B cell (primary cell): ENCODE measurements around the gene CD44. TPM values are rescaled to one million over a fixed set of nuclear protein-coding genes. Genes with fewer than 3 reads are reported as not detected.

ENCODE experiments used
- ATAC-seq: fragments of 200-7000 bp; cut with Tn5 transposase; one replicate; pipeline ENCODE4 v1.10.0; 2021; ENCODE audit warnings: low read depth, mild to moderate bottlenecking, moderate number of reproducible peaks, moderate library complexity
- CTCF ChIA-PET: fragments of 350-600 bp; sonication (Branson Sonifier 250); formaldehyde crosslinking; loops from one replicate; lab custom pipeline; 2021; ENCODE audit warnings: antibody characterized with exemption, inconsistent platforms; lab: Charles Lee
- POLR2A ChIA-PET: fragments of 350-600 bp; sonication (Branson Sonifier 250); formaldehyde crosslinking; loops from one replicate; lab custom pipeline; 2021; ENCODE audit warnings: antibody characterized with exemption; lab: Charles Lee
- DNase-seq: peaks from one replicate; pipeline ENCODE4 v3.0.0; 2013
- H2AFZ ChIP-seq: 2 replicates; pipeline ENCODE4 v1.6.1; 2012; ENCODE audit warnings: mild to moderate bottlenecking, low read depth, low read length; ENCODE audit not compliant: insufficient read depth, poor library complexity, severe bottlenecking
- H3K27ac ChIP-seq, 2 donors: 1 replicate in 1 of 2; 2 replicates in 1 of 2; pipeline ENCODE4 v1.5.1; 2012 to 2013; ENCODE audit warnings: low read length in 2 of 2, mild to moderate bottlenecking in 2 of 2, moderate library complexity in 1 of 2
- H3K27me3 ChIP-seq, 4 experiments: fragments of 200-600 bp in 1 of 4; sonication (generic) in 1 of 4; replicated peaks in 1 of 4; 1 replicate in 2 of 4; 2 replicates in 2 of 4; pipeline versions ENCODE4 v1.6.1 to v1.7.0; 2013 to 2016; ENCODE audit warnings: low read length in 3 of 4, mild to moderate bottlenecking in 2 of 4, mixed read lengths in 1 of 4, moderate library complexity in 1 of 4; ENCODE audit not compliant: insufficient read depth in 4 of 4, control insufficient read depth in 3 of 4; ENCODE audit errors: control extremely low read depth in 1 of 4
- H3K36me3 ChIP-seq, 2 experiments: replicated peaks in 1 of 2; 1 replicate in 1 of 2; 2 replicates in 1 of 2; pipeline versions ENCODE4 v1.6.1 to v1.7.1; 2013; ENCODE audit warnings: low read length in 1 of 2; ENCODE audit not compliant: insufficient read depth in 2 of 2, control insufficient read depth in 1 of 2; ENCODE audit errors: control extremely low read depth in 1 of 2, extremely low read depth in 1 of 2
- H3K4me1 ChIP-seq, 2 donors: fragments of 200-600 bp in 1 of 2; sonication (generic) in 1 of 2; 1 replicate in 1 of 2; 2 replicates in 1 of 2; pipeline versions ENCODE4 v1.5.1 to v1.6.1; 2013 to 2017; ENCODE audit warnings: low read length in 2 of 2; ENCODE audit not compliant: control insufficient read depth in 2 of 2, insufficient read depth in 2 of 2
- H3K4me2 ChIP-seq: replicated peaks from 2 replicates; pipeline ENCODE3; 2012; ENCODE audit warnings: mild to moderate bottlenecking, low read depth, low read length; ENCODE audit not compliant: poor library complexity, severe bottlenecking
- H3K4me3 ChIP-seq, 5 experiments: fragments of 200-600 bp in 1 of 5; sonication (generic) in 1 of 5; 1 replicate in 3 of 5; 2 replicates in 2 of 5; pipeline versions ENCODE4 v1.5.1 to v1.7.0; 2011 to 2016; ENCODE audit warnings: low read length in 4 of 5, mild to moderate bottlenecking in 4 of 5, low read depth in 2 of 5, control low read depth in 1 of 5, moderate library complexity in 1 of 5; ENCODE audit not compliant: insufficient read depth in 1 of 5; ENCODE audit errors: control extremely low read depth in 1 of 5, extremely low read depth in 1 of 5
- H3K79me2 ChIP-seq: fragments of 200-600 bp; sonication (generic); one replicate; pipeline ENCODE4 v1.6.0; 2016; ENCODE audit warnings: low read length; ENCODE audit not compliant: control insufficient read depth, insufficient read depth
- H3K9ac ChIP-seq: fragments of 200-600 bp; sonication (generic); 2 replicates; pipeline ENCODE4 v1.6.1; 2017; ENCODE audit warnings: mild to moderate bottlenecking, low read length, moderate library complexity
- H3K9me3 ChIP-seq, 3 donors: one replicate each; pipeline versions ENCODE4 v1.6.1 to v1.7.1; 2013; ENCODE audit warnings: low read length in 2 of 3; ENCODE audit not compliant: control insufficient read depth in 2 of 3, insufficient read depth in 1 of 3; ENCODE audit errors: control extremely low read depth in 1 of 3
- H4K20me1 ChIP-seq: 2 replicates; pipeline ENCODE4 v1.6.0; 2012; ENCODE audit warnings: mild to moderate bottlenecking, low read length; ENCODE audit not compliant: insufficient read depth, control insufficient read depth, poor library complexity, severe bottlenecking
- H3K27ac Mint-ChIP-seq: one replicate; pipeline ENCODE4 v1.8.0; 2021; ENCODE audit warnings: mixed read lengths
- H3K27me3 Mint-ChIP-seq: one replicate; pipeline ENCODE4 v1.8.0; 2021; ENCODE audit warnings: mixed read lengths
- H3K4me1 Mint-ChIP-seq: one replicate; pipeline ENCODE4 v1.8.0; 2021; ENCODE audit warnings: mixed read lengths
- H3K4me3 Mint-ChIP-seq: one replicate; pipeline ENCODE4 v1.8.0; 2021; ENCODE audit warnings: mixed read lengths
- H3K9me3 Mint-ChIP-seq: one replicate; pipeline ENCODE4 v1.8.0; 2022; ENCODE audit warnings: mixed read lengths; ENCODE audit not compliant: insufficient read depth
- CTCF ChIP-seq: fragments of 200-600 bp; IDR thresholded peaks from one replicate; pipeline ENCODE4 v1.8.0; 2022; ENCODE audit warnings: antibody characterized with exemption, mild to moderate bottlenecking
- EZH2 ChIP-seq: IDR thresholded peaks from 2 replicates; pipeline ENCODE4 v1.6.1; 2012; ENCODE audit warnings: borderline replicate concordance, low read depth, mild to moderate bottlenecking, moderate library complexity, low read length; ENCODE audit not compliant: insufficient read depth, poor library complexity, severe bottlenecking
- WGBS: methylation state at CpG from one replicate; pipeline ENCODE4 v1.1.5; 2013; ENCODE audit warnings: missing lambda C conversion rate; ENCODE audit not compliant: insufficient coverage; 5-methylcytosine and 5-hydroxymethylcytosine counted together
- intact Hi-C: fragments of 100-400 bp; cut with micrococcal nuclease; formaldehyde crosslinking; loops from one replicate; pipeline ENCODE4 v1.10.0; 2022
- polyA plus RNA-seq: library from polyadenylated mRNA; depleted of rRNA; stranded (reverse); fragments of >200 nt; gene quantifications from 2 replicates; pipeline ENCODE4 v1.2.3, GENCODE V29; 2012
- total RNA-seq, 2 donors: library from RNA; stranded (reverse); fragments of 120-200 nt in 1 of 2; gene quantifications; 1 replicate in 1 of 2; 2 replicates in 1 of 2; pipeline versions ENCODE4 v1.2.3 to v1.2.4, GENCODE V29; 2013 to 2022

The CD44 gene
- total and polyA plus RNA-seq, 2 donors (not counting 1 experiment from before 2014, with no cell fraction given): 261 to 896 TPM

DNA sequence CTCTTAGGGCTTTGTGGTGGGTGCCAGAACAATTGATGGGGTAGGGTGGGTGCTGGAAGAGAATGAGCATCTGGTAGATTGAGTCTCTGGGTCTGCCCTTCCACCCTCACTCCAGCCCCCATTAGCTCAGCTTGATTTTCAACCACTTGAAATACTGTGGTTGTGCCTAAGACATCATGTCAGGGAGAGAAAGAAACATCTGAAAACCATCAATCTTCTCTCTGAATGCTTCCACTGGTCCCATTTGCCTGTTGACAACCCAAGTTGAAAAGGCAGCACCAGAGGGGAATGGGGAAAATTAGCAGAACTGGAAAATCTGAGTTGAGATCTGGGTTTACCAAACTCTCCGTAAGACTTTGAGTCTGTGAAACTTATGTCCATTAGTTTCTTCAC lies 26.1 kb downstream of the CD44 start:
- H3K4me1 ChIP-seq: peaks cover 96 to 97% of the 10 kb centered on the region in 2 donors
- ChIA-PET CTCF (interaction anchor here (1.1 to 8.4 kb wide), 3 partner anchors 14 to 166 kb away, joined by 3 to 59 read pairs (median 48); partner anchors contain the start of gene CD44), POLR2A (interaction anchor here (0.8 to 1.3 kb wide), 4 partner anchors 9 to 125 kb away, joined by 3 read pairs; no protein-coding TSS in a partner anchor)
- Mint-ChIP-seq H3K4me1 (peaks cover 100% of the 10 kb centered on the region), H3K27me3 (no peaks in the 10 kb centered on the region), H3K4me3 (peak overlapping the region; percentile 86), H3K27ac (peak overlapping the region; percentile 97), H3K9me3 (no peaks in the 10 kb centered on the region)
- intact Hi-C loops: loop anchor here (1.0 to 10.0 kb wide), 3 partner anchors 8 to 50 kb away; no protein-coding TSS in a partner anchor
- no peak for DNase-seq
- H3K79me2 ChIP-seq: peaks cover 96% of the 10 kb centered on the region
- H3K27ac ChIP-seq: peak overlapping the region; percentile 96 to 98
- TF ChIP-seq CTCF (no peak), EZH2 (no peak)
- no CpG with 5 or more reads among the region's 1 CpG for WGBS
- ATAC-seq: no peak
- H3K27me3 ChIP-seq: no peaks in the 10 kb centered on the region
- H3K9ac ChIP-seq: peak overlapping the region; percentile 65
- peaks cover 0 to 15% of the 10 kb centered on the region in 2 experiments for H3K36me3 ChIP-seq
- H3K4me3 ChIP-seq: peak overlapping the region in 2 of 5 experiments; percentile 35 to 57
- H3K9me3 ChIP-seq: no peaks in the 10 kb centered on the region
- peak overlapping the region; percentile 79 for H3K4me2 ChIP-seq
- no peak overlapping the region for H2AFZ ChIP-seq
- H4K20me1 ChIP-seq: no peaks in the 10 kb centered on the region
